GM19025 (cell line): ENCODE measurements around the gene ATG4C.

Experiments used
- ATAC-seq: cut with Tn5 transposase; IDR thresholded peaks from one replicate; pipeline ENCODE4 v1.9.1; 2021; ENCODE audit warnings: mild to moderate bottlenecking, low read depth, moderate library complexity; ENCODE audit not compliant: unreplicated experiment

Gene ATG4C

GRCh38 chr1:62903522-62903921 lies 119.6 kb downstream of the ATG4C start:
- ATAC-seq: no peak

- ATAC-seq: no peak
These were observed 120.3 kb downstream of the ATG4C start for GRCh38 chr1:62903982-62904855.

DNA sequence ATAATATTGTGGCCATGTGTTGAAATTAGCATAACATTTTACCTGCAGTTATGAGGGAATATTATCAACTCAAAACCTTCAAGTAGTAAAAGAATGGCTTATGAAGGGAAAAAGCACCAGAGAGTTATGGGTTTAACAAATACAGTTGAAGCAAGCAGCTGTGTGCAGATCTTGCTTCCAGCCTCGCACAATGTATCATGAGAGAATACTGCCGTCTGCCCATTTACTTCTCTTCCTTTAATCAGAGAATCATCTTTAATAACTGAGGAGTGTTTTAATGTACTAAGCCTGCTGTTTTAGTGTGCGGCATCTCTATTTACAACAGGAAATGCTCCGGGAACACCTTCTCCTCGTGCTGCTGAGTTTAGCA lies 120.9 kb downstream of the ATG4C start:
- ATAC-seq: no peak

DNA sequence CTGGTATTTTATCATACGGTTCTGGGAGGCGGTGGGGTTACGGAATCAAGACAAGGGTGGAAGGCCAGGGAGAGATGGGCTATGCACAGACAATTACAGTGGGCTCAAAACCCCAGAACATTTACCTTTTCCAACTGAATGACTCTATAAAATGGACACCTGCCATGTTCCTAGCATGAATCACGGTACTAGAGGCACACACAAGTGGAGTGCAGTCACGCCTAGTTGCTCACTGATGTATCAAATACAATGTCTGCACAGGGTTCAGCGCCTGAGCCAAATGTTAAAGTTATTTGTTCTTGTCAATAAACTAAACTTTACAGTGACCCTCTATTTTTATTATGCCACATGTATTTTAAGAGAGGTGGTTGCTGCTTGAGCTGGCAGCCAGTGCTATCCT lies 121.4 kb downstream of the ATG4C start:
- no peak for ATAC-seq

DNA sequence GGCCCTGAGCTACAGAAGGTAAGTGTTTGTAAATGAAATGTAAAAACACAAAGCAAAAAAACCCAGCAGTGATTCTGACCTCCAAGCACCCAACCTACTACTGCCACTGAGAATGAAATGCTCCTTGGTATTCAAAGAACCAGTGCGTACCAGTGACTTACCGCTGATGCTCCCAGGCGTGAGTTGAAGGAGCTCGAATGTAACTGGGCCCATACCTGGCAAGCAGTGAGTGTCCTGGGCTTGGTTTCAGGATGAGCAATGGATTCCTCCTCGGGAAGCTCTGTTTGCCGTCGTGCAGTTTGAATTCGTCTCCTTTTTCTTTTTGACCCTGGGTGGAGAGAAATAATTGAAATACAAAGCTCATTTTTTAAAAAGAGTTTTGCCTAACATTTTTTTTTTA lies 121.9 kb downstream of the ATG4C start:
- ATAC-seq: no peak

- no peak for ATAC-seq
These were observed 122.5 kb downstream of the ATG4C start for GRCh38 chr1:62906428-62906886.

- ATAC-seq: no peak
These were observed 124.3 kb downstream of the ATG4C start for GRCh38 chr1:62908168-62908695.

GRCh38 chr1:62912028-62912638 lies 128.2 kb downstream of the ATG4C start:
- no peak for ATAC-seq
